NT2/D1 (cell line): ENCODE measurements around the gene MRPS11.
A peak's percentile ranks its signal among the peaks of the same experiment; 100 is the strongest.

Source experiments
- DNase-seq: peaks from one replicate; pipeline ENCODE4 v3.0.0-alpha.2; 2011; ENCODE audit warnings: low read depth, low spot score
- H3K27me3 ChIP-seq: 2 replicates; pipeline ENCODE4 v1.6.0; 2011; ENCODE audit warnings: mild to moderate bottlenecking; ENCODE audit not compliant: insufficient read length, insufficient read depth
- H3K36me3 ChIP-seq: 2 replicates; pipeline ENCODE4 v1.6.1; 2011; ENCODE audit warnings: mild to moderate bottlenecking, low read length, mixed read lengths; ENCODE audit not compliant: insufficient read depth, insufficient read length
- H3K4me1 ChIP-seq: 2 replicates; pipeline ENCODE4 v1.5.1; 2011; ENCODE audit not compliant: insufficient read depth, insufficient read length
- H3K4me3 ChIP-seq: 2 replicates; pipeline ENCODE4 v1.5.1; 2011; ENCODE audit warnings: low read depth; ENCODE audit not compliant: insufficient read length
- H3K9ac ChIP-seq: 2 replicates; pipeline ENCODE4 v1.6.0; 2011; ENCODE audit warnings: low read depth; ENCODE audit not compliant: insufficient read length
- H3K9me3 ChIP-seq: 2 replicates; pipeline ENCODE4 v1.5.1; 2011; ENCODE audit warnings: mild to moderate bottlenecking, low read length; ENCODE audit not compliant: insufficient read depth
- SUZ12 ChIP-seq: IDR thresholded peaks from 2 replicates; pipeline ENCODE4 v1.6.1; 2011; ENCODE audit not compliant: insufficient read length, insufficient read depth; ENCODE audit errors: extremely low read depth
- YY1 ChIP-seq: IDR thresholded peaks from 2 replicates; pipeline ENCODE4 v1.6.1; 2011; ENCODE audit not compliant: insufficient read length, insufficient read depth
- ZNF274 ChIP-seq: IDR thresholded peaks from 2 replicates; pipeline ENCODE4 v1.6.1; 2011; ENCODE audit warnings: mild to moderate bottlenecking, low read depth, low read length

Gene MRPS11

DNA sequence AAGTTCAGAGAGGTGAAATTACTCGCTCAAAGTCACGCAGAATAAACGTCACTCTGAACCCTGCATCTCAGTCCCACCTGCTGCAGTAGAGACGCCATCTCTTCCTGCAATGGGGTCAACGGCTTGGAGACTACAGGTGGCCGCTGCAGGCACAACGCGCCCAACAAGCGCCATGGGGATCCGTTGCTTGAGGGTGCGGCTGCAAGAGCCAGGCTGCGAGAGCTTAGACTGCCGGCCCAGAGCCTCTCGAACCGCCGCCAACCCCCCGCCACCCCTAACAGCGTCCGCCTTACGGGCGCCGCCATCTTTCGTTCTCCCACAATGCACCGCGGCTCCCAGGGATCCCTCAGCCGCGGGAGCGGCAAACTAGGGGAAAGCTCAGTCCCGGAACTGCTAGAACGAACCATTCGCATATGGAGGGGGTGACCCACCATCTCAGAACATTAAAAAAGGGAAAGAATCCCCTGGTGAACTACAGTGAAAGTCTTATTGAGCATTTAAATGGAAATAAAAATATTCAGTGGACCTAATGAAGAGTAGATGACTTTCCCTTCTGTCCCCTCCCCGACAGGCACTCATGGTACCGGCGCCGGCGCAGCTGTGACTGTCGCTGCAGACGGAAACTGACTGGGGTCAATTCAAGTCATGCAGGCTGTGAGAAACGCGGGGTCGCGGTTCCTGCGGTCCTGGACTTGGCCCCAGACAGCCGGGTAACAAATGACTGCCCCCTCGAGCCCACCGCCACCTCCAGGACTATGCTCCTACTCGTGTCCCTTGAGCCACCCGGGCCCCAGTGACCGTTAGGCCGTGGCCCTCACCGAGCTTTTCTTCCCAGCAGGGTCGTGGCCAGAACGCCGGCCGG lies at the start of gene MRPS11, which contains the start of gene MRPL46:
Gene MRPS11 (plus strand): TSS at position 636 of the 862 bp plus-strand sequence. CDS start 10 bp downstream, at position 646.
Gene MRPL46 (minus strand): TSS at position 316 of the 862 bp plus-strand sequence. CDS start 11 bp downstream, at position 305.
- H3K36me3 ChIP-seq: peaks cover 69% of the 10 kb centered on the region
- TF ChIP-seq SUZ12 (no peak), ZNF274 (no peak), YY1 (peak; percentile 96)
- no peaks in the 10 kb centered on the region for H3K27me3 ChIP-seq
- DNase-seq: peak; percentile 82
- peak within 1 kb of the TSS; percentile 98 for H3K9ac ChIP-seq
- H3K9me3 ChIP-seq: no peaks in the 10 kb centered on the region
- no peaks in the 10 kb centered on the region for H3K4me1 ChIP-seq
- peak within 1 kb of the TSS; percentile 98 for H3K4me3 ChIP-seq

DNA sequence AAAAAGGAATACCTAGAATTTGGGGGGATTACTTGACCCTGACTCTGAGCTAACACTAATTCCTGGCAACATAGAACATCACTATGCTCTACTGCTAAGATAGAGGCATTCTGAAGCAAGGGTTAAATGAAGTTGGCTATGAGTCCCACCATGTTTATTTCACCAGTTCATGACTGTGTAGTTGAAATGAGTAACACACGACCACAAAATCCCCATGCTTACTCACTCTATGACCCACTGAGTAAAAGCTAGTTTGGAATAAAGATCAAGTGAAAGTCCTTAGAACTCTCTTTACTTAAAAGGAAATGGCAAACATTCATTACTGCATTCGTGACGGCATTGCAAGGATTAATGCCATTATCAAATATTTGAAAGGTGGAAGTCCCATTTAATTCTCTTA lies 47.7 kb upstream of the MRPS11 start:
- H3K4me1 ChIP-seq: no peaks in the 10 kb centered on the region
- TF ChIP-seq SUZ12: no peak
- no peak for TF ChIP-seq YY1
- no peak for TF ChIP-seq ZNF274
- H3K9ac ChIP-seq: no peak overlapping the region
- H3K4me3 ChIP-seq: no peak overlapping the region
- no peaks in the 10 kb centered on the region for H3K27me3 ChIP-seq
- no peak for DNase-seq
- H3K36me3 ChIP-seq: no peaks in the 10 kb centered on the region
- H3K9me3 ChIP-seq: no peaks in the 10 kb centered on the region

DNA sequence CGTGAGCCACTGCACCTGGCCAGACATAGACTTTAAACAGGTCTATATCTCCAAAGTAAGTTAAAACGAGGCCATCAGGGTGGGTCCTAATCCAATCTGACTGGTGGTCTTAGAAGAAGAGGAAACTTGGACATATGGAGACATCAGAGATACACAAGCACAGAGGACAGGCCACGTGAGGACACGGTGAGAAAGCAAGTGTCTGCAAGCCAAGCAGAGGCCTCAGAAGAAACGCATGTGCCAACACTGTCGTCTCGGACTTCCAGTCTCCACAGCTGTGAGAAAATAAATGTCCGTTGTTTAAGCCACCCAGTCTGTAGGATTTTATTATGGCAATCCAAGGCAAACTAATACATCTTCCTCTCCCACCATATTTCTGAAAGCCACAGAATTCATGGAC lies 44.2 kb upstream of the MRPS11 start:
- TF ChIP-seq ZNF274 (no peak), SUZ12 (no peak), YY1 (no peak)
- no peak for DNase-seq
- Histone ChIP-seq H3K36me3 (no peaks in the 10 kb centered on the region), H3K4me1 (no peaks in the 10 kb centered on the region), H3K4me3 (no peak overlapping the region), H3K9me3 (no peaks in the 10 kb centered on the region), H3K9ac (no peak overlapping the region), H3K27me3 (no peaks in the 10 kb centered on the region)

DNA sequence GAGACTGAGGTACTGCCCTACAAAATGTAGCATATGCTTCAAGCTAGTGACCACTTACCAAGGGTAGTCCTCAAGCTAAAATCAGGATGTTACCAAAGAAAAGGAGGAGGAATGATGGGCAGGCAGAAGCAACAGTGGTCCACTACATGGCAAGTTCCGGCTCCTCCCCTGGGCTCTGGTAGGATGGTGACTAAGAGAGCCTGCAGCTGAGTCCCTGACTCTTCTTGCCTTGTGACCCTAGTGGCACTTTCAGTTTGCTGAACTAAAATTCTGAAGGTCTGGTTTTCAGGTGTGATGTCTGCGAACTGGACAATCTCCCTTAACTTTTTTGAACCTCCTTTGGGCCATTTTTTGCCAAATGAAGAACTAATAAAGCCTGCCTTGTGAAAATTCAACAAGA lies 41.2 kb upstream of the MRPS11 start:
- no peak overlapping the region for H3K9ac ChIP-seq
- no peaks in the 10 kb centered on the region for H3K9me3 ChIP-seq
- no peak for DNase-seq
- H3K4me1 ChIP-seq: peaks cover under 1% of the 10 kb centered on the region
- H3K4me3 ChIP-seq: no peak overlapping the region
- H3K27me3 ChIP-seq: no peaks in the 10 kb centered on the region
- no peaks in the 10 kb centered on the region for H3K36me3 ChIP-seq
- no peak for TF ChIP-seq SUZ12
- no peak for TF ChIP-seq YY1
- TF ChIP-seq ZNF274: no peak

DNA sequence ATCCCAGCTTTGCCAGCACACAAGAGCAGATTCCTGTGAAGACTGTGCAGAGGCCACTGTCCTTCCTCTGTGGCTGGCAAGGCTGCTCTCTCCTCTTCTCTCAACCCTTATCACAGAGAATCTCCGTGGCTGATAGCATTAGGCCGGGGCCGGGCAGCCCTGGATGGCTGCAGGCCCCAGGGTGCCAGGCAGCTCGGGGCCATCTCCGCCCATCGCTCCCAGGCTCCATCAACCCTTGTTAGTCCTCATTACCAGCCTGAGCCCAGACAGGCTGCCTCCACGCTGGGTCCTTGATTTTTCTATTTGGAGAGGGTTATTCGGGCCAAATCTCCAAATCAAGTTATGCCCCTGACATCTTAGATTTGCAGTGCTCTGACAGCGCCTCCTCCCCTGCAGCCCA lies 39.5 kb upstream of the MRPS11 start:
- Histone ChIP-seq H3K36me3 (no peaks in the 10 kb centered on the region), H3K27me3 (no peaks in the 10 kb centered on the region)

DNA sequence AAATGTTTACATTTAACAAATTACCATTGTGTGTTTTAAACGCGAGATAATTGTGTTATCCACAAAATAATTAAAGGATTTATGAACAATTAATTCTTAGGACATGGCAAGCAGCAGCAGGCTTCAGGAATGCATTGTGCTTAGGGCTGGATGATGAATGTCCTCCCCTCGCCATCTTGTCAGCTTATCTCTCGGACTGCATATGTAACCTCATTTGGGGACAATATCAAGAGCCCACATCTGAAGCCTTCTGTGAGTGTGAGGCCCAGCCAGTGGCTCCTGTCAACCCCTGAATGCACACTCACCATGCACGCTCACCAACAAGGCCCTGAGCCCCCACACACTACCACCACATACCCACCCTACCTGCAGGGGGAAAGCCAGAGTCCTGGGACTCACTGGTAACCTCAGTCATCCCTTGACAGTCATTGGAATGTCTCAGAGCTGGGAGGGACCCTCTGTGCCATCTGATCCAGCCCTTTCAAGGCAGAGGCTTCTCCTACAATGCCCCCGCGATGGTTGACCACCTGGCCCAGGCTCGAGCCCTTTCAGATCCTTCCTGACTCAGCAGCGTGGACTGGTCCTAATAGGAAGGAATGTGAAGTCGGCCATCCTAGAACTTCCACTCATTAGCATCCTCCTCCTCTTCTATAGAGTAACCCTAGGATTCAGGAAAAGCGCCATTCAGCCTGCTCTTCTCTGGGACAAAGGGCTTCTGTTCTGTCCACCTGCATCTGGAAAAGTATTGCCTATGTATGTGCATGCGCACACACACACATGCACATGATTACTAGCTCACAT lies 38.5 kb upstream of the MRPS11 start:
- no peaks in the 10 kb centered on the region for H3K36me3 ChIP-seq
- no peaks in the 10 kb centered on the region for H3K9me3 ChIP-seq
- no peak for TF ChIP-seq ZNF274
- peaks cover 9% of the 10 kb centered on the region for H3K4me1 ChIP-seq
- H3K4me3 ChIP-seq: no peak overlapping the region
- DNase-seq: no peak
- no peak overlapping the region for H3K9ac ChIP-seq
- no peaks in the 10 kb centered on the region for H3K27me3 ChIP-seq

More for the DNA sequence above, 39.5 kb upstream of the MRPS11 start:
- no peak overlapping the region for H3K9ac ChIP-seq
- no peak for DNase-seq
- TF ChIP-seq SUZ12: no peak
- TF ChIP-seq ZNF274: no peak
- no peak for TF ChIP-seq YY1
- no peak overlapping the region for H3K4me3 ChIP-seq
- peaks cover 4% of the 10 kb centered on the region for H3K4me1 ChIP-seq
- no peaks in the 10 kb centered on the region for H3K9me3 ChIP-seq

DNA sequence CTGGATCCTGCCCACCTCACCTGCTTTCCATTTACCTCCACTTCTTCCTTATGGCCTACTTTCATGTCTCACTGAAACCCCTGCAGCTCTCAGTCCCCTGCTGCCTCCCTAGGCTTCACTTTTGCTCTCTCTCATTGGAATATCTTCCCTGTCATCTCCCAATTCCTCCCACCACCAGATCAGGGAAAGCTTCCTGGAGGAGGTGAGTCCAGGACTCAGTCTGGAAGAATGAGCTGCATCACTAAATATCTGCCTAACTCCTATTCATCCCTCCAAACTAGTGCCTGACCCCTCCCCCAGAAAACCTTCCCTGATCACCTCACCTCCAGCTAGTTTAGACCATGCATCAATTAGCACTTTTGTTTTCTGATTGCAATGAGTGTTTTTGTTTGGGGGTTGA lies 37.5 kb upstream of the MRPS11 start:
- Histone ChIP-seq H3K9me3 (no peaks in the 10 kb centered on the region), H3K27me3 (no peaks in the 10 kb centered on the region), H3K9ac (no peak overlapping the region), H3K4me3 (no peak overlapping the region), H3K4me1 (peaks cover 9% of the 10 kb centered on the region), H3K36me3 (no peaks in the 10 kb centered on the region)
- TF ChIP-seq YY1: no peak
- no peak for TF ChIP-seq ZNF274
- no peak for TF ChIP-seq SUZ12
- no peak for DNase-seq
